Measurements from ENCODE around the gene CDK5RAP2.
"Not testable (repeated sequence)": the region's sequence is repeated elsewhere in the genome, so short reads cannot be mapped to it uniquely, and the experiment has no call there.

The CDK5RAP2 gene

DNA sequence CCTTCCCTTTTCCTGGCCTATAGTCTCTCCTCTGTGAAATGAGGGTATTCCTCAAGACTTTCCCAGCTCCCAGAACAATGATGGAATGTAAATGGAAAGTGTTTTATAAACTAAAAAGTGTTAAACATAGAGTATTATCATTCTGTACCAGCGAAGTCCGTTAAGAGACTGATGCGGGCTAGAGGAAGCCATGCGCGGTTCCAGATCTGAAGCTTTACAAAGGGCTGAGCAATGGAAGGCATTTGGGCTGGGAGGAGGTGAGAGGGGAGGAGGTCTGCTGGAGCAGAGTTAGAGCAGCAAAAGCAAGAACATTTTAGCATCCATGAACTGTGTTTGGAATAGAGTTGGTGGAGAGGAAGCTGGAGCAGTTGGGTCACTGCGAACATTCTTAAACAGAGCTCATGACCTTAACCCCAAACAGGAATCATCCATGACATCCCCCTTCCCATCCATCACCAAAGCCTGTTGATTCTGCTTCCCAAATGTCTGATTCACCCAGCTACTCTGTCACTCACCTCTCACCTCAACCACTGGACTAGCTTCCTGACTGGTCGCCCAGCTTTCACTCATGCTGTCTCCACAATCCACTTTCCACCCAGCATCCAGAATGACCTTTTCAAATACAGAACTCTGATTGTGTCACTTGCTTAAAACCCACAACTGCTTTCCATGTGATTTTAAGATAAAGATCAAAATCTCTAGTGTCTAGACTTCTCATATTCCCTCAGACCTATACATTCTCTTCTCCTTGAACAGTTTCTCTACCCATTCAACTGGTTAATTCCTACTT lies 37.1 kb downstream of the CDK5RAP2 start:
- no peak for DNase-seq

DNA sequence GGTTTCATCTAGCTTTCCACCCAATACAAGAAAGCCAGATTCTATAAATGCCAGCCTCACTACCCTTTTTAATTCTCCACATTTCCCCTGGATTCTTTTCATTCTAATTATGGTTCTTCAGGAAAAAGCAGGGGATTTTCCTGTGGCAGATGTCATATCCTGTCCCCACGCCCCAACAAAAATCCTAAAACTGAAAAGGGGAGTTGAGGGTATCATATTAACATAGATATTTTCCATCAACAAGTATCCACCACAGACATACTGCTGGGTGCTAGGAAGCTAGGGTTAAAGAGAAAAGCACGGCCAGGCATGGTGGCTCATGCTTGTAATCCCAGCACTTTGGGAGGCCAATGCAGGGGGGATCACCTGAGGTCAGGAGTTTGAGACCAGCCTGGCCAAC lies 38.0 kb downstream of the CDK5RAP2 start:
- DNase-seq = no peak

DNA sequence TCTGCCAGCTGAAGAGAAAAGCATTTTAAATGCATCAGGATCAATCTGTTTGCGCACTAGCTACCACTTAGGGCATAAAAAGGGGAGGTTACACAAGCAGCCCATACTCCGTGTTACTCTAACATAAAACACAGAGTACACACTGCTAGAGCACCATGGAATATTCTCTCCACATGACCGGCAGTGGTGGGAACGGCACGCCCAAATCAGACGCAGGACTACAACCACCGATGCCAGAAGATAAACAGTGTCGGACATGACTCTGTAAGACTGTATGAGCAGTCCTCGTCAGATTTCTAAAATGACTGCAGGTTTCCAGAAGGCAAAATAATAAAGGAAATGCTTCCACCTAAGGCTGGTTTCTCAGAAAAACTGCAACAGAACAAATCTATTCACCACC lies 40.0 kb downstream of the CDK5RAP2 start:
- DNase-seq = no peak

DNA sequence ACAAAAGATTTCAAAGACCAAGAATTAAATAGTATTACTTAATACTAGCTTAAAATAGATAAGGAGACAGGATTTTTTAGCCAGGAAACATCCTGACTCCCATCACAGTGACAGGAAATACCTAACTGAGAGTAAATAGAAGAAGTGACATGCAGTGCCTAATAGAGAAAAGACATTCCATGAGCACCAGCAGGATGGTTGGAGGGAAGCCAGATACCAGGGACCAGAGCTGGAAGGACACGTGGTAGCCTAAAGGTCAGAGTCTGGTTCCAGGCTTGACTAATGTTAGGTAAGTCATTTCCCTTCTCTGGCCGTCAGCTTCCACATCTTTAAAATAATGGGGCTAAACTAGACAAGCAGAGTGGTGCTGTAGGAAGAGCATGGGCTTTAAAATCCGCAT lies 41.6 kb downstream of the CDK5RAP2 start:
- DNase-seq = no peak

DNA sequence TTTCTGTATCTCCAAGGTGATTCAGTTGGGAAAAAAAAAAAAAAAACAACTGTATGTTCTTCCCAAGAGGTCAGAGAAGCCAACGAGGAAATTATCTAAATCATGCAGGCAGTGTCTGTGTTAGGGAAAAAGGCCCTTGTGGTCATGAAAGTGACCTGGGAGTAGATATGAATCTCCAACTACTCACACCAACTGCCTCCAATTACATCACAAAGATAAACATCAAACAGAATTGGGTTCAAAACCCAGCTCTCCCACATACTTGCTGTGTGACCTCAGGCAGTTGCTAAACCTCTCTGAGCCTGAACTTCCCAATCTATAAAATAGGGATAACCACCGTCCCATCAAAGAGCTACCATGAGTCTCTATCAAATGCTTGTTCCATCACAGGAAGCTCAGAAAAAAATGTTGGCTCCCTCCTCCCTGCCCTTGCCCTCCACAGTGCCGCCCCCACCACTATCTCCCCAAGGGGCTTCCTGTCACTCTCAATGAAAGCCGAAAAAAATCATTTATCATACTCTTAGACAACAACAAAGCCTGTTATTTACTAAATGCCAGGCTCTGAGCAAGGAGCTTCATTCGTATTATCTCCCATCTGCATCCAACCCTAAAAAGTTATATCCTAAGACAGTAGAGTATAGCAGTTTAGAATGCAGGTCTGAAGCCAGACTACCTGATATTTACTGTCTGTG lies 42.9 kb downstream of the CDK5RAP2 start:
- DNase-seq = no peak

DNA sequence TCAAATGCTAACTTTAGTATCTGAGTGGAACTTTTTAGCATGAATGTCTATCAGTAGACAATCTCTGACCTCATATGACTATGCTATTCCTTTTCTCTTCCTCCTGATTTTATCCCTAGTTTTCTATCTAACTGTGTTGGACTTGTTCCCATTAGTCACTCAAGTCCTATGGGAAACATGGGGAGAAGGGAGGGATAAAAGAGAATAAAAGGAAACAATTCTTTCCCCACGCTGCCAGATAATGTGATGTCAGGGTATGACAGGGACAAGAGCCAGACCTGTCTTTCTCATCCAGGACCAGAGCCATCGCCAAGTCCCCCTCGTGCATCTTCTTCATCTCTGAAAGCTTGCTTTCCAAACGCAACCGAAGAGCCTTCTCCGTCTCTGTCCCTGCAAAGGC lies 43.9 kb downstream of the CDK5RAP2 start:
- no peak for DNase-seq

DNA sequence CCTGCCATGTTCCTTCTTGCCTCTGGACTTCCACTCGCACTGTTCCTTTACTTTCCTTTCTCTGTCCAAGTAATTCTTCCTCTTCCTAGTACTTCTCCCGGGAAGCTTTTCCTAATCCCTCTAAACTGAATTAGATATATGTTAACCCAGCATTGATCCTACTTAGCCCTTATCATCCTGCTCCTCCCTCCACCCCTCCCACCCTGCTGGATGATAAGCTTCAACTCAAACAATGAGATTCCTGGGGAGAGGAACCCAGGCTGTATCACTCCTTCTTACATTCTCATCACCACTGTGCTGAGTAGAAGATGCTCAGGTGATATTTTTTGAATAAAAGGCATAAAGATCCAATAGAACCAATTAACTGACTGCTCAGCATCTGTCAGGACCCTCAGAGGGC lies 45.7 kb downstream of the CDK5RAP2 start:
- no peak for DNase-seq

DNA sequence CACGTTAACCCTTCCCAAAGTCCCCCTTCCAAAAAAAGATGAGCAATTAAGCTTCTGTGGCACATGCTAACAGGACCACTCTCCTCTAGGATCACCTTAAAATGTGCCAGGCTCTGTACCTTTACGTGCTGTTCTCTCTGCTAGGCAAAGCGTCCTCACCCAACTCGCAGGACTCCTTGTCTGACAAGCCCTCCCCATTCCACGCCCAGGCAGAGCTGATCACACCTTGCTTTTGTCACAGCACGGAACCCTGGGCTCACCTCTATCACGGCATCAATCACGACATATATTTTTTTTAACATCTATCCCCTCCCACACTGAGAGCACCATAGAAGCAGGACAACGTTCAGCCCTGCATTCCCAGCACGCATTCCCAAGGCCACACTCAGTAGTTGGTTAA lies 47.1 kb downstream of the CDK5RAP2 start:
- no peak for DNase-seq

DNA sequence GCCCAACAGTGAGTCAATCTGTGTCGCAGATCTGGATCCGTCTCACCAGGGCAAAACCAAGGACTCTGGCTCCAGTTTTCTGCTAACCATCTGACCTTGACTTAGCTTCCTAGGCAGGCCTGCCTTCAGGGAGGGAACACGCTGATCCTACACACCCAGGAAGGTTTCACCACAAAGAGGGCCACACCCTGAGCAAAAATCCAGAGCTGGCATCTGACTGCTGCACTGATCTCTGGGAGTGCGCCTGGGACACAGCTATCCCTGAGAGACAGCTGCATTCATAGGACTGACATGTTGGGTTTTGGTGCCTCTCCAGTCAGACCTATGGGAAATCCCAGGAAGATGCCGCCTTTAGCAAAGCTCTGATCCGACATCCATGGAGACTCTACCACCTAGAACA lies 47.5 kb downstream of the CDK5RAP2 start:
- DNase-seq = no peak

DNA sequence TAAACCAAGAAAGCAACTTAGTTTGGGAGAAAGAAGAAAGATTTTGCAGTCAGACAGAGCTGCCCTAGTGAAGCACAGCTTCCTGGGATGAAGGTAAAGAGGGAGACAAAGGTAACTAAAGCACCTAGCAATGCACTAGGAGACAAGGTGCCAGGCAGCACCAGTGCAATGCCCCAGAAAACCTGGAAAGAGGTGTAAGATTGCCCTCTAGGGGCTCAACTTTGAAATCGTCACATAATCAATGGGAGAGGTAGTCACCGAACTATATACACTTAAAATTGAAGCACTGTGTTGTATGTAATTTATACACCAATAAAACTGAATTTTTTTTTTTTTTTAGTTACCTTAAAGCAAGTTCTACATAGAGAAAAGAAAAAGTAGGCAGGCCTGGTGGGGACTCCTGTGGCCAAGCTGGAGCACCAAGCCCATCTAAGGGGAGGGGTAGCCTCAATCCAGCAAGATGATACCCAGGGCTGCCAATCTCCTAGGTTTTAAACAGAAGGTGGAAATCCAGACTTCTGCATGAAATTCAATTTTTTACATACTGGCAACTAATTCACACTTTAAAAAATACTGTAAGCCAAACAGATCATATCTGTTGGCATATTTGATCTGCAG lies 48.2 kb downstream of the CDK5RAP2 start:
- no peak for DNase-seq

DNA sequence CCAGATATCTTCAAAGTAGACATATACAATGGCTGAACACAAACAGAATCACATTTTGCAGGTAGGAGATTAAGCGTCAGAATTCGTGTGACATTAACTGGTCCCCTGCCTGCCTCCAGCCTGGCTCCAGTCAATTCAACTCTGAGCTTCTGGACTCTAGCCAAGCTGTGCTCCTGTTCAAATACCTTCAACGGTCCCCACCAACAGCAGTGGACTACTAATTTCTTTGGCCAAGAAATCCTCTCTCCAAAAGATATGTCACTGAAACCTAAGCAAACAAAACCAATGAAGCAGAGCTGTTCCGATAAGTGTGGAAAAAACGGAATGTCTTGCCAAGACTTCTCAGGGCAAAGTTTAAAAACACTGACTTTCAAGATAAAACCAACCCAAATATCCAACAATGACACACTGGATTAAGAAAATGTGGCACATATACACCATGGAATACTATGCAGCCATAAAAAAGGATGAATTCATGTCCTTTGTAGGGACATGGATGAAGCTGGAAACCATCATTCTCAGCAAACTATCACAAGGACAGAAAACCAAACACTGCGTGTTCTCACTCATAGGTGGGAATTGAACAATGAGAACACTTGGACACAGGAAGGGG lies 49.6 kb downstream of the CDK5RAP2 start:
- DNase-seq = not testable (repeated sequence)

DNA sequence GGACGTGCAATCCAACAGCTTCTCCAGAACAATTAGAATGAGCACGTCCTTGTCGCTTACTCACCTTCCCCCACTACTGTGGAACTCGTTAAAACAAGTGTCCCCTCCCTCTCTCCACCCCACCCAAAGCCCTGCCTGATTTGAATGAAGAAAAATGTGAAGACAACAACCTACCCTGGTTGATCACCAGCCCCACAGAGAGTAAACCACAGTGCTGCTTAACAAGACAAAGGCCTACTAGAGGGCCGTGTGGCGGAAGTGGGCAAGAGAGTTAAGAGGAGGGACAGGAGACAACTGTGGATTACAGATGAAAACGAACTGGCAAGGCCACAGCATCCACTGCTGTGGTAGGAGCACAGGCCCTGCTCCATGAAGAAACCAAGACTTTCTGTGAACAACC lies 51.1 kb downstream of the CDK5RAP2 start:
- DNase-seq = no peak

DNA sequence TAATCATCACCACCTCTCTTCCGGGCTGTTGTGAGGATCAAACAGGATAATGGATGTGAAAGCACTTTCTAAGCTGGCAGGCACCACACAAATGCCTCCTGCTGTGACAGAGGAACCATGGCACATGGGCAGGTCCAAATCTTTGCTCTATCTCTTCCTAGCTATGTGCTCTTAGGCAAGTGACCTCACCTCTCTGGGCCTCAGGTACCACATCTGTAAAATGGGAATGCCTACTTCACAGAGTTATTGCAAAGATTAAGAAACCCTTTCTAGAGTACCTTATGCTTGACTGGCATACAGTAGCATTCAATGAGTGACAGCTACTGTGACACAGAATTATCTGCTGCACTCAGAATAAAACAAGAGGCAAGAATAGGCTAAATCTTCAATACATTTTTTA lies 51.6 kb downstream of the CDK5RAP2 start:
- no peak for DNase-seq

DNA sequence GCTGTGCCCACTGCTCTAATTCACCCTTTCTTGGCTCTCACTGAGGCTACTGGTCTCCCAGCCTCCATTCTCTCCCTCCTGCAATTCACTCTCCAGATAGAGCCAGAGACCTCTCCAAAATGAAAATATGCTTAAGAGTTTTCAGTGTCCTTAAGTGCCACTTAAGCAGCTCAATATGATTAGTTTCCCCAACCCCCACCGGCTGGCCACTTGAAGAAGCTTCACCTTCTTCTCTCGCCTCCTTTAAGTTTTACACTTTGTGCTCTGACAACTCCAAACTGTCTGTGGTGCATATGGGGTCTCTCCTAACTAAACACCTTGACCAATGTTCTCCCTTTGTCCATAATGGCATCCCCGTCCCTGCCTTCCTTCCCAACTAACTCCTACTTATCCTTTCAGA lies 53.4 kb downstream of the CDK5RAP2 start:
- DNase-seq = no peak

DNA sequence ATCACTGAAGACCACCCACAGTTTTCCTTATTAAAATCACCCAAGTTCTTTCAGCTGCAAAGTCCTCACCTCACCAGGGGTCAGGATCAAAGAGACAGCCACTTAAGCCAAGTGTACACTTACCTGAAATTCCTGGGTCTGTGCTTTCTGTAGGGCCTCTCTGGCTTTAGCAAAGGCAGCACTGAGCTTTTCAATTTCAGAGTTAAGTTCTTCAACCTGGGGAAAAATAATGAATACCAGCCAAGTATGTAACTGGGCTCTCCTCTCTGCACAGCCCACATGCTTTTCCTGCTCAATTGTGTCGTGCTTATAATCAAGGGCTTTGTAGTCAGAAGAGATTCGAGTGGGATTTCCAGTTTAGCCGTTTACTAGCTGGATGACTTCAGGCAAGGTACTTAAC lies 55.1 kb downstream of the CDK5RAP2 start:
- DNase-seq = no peak

DNA sequence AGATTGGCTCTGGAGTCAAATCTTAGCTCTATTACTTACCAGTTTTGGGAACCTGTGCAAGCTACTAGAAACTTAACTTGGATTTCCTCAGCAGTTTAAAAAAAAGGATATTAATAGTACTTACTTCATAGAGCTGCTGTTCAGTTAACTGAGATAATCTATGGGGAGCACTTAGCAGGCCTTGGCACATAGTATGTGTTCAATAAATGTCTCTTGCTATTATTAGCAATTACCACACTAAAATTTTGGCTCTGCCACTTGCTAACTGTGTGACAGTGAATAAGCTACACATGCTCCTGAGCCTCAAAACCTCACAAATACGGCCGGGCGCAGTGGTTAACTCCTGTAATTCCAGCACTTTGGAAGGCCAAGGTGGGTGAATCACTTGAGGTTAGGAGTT lies 55.9 kb downstream of the CDK5RAP2 start:
- DNase-seq = no peak

DNA sequence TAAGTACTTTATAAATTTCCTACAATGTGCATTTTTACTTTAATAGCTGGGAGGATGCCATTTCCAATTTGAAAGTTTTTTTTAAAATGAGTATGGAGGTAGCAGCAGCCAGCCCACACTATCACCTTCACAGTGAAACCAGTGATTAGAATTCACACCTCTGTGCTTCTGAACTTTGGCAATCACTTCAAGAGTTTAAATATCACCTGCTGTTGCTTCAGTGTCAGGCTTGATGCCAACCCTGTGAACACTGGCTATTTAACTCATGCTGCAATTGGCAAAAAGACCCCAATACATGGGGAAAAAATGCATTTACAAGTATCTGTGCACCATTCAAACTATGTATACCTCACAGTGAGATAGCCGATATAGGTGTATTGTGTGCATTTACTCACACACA lies 57.4 kb downstream of the CDK5RAP2 start:
- DNase-seq = no peak

DNA sequence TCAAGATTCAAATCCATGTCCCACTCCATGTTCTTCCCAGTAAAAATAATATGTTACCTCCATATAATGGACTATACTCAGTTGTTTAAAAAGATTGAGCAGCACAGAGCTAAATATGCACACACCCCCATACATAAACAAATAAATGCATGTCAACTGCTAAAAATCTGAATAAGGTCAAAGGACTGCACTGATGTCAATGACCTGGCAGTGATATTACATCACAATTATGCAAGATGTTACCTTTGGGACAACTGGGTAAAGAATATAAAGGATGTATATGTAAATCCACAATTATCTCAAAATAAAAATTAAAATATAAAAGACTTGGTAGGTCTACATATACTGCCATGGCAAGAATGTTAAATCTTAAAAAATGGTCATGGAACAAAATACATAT lies 57.9 kb downstream of the CDK5RAP2 start:
- no peak for DNase-seq

DNA sequence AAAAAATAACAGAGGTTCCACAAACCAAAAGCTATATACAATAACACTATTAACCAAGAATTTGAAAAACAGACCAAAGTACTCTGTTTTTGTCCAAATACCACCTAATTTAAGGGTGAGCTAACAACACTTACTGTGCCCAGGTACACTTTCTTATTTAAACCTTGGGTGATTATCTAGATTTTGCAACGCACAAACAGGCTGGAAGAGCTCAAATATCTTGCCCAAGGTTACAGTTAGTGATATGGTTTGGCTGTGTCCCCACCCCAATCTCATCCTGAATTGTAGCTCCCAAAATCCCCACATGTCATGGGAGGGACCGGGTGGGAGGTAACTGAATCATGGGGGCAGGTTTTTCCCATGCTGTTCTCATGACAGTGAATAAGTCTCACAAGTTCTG lies 58.9 kb downstream of the CDK5RAP2 start:
- no peak for DNase-seq

DNA sequence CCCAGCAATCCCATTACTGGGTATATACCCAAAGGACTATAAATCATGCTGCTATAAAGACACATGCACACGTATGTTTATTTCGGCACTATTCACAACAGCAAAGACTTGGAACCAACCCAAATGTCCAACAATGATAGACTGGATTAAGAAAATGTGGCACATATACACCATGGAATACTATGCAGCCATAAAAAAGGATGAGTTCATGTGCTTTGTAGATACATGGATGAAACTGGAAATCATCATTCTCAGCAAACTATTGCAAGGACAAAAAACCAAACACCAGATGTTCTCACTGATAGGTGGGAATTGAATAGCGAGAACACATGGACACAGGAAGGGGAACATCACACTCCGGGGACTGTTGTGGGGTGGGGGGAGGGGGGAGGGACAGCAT lies 64.0 kb downstream of the CDK5RAP2 start:
- DNase-seq = not testable (repeated sequence)

DNA sequence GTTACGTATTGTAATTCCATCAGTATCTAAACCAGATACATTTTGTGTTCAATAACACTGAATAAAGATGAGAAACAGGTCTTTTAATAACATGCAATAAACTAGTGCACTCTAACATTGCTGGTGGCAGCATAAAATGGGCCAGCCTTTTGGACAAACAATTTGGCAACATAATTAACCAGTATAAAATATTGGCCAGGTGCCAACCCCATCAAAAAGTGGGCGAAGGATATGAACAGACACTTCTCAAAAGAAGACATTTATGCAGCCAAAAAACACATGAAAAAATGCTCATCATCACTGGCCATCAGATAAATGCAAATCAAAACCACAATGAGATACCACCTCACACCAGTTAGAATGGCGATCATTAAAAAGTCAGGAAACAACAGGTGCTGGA lies 64.5 kb downstream of the CDK5RAP2 start:
- DNase-seq = not testable (repeated sequence)

DNA sequence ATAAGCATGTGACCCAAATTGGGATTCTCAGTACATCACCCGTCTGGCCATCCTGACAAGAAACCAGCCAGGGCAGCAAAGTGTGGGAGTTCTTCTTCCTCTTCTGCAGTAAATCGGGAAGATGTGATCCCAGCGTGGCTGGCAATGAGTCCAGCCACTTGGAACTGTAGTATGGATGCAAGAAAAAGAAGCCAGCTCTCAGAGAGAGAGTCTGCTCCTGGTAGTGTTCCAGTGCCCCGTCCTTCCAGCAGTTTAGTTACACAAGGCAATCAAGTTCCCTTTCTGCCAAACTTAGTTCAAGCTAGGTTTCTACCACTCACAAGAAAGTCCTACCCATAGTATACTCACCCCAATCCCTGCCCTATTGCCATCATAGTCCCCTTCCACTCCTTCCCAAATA lies 65.6 kb downstream of the CDK5RAP2 start:
- DNase-seq = no peak

DNA sequence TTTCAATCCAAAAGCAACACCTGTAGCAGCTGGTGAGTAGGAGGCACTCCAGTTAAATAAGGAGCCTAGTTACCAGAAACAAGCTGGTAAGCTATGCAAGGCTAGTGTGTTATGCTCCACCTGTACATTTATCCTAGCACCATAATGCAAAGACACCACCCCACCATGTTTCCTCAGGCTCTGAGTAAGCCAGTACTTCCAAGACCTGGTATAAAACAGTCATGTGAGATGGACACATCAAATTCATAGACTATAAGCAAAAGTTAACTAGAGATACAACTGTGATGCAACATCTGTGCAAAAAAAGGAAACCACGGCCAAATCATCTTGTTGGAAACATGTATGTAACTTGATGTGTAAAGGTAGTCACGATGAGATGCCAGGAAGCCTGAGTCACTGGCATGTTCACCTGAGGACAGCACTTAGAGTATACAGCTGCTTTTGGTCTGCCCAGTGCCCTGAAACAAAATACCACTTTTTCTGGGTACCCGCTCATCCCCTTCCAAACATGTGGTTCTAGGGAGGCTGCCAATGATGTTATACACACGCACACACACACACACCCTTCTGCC lies 66.1 kb downstream of the CDK5RAP2 start:
- DNase-seq = no peak

DNA sequence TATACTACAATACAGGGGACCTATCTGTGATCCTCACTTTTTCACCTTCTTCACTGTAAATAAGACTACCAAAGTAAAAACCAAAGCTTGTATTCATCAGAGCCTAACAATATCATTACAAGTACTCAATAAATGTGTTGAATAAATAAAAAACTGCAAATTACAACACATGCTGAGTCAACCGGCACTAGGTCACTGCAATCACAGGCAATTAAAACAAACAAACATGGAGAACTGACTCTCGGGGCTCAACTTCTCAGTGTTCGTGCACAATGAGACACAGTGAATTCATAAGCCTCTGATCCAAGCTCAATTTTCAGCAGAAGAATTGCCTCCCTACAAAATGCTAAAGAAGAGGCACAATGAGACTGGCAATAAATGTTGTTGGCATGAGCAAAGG lies 69.2 kb downstream of the CDK5RAP2 start:
- DNase-seq = no peak

All from stimulated activated CD4-positive, alpha-beta T cell treated with anti-CD3 and anti-CD28 coated beads, Interleukin-2, amount 100 ng/mL, for 48 hours (primary cell).